Mucosa of rectum (tissue), 2 donors: Measurements from ENCODE around the gene DIRAS2.

ENCODE experiments used
- H3K27ac ChIP-seq, 2 donors: one replicate each; pipeline ENCODE4 v1.7.0; 2013; ENCODE audit warnings: inconsistent platforms in 2 of 2, low read depth in 2 of 2, low read length in 2 of 2
- H3K27me3 ChIP-seq, 2 donors: one replicate each; pipeline ENCODE4 v1.7.0; 2013; ENCODE audit warnings: low read length in 2 of 2; ENCODE audit not compliant: control insufficient read depth in 2 of 2, insufficient read depth in 2 of 2
- H3K36me3 ChIP-seq, 2 donors: one replicate each; pipeline ENCODE4 v1.7.0; 2013; ENCODE audit warnings: low read length in 2 of 2; ENCODE audit not compliant: control insufficient read depth in 2 of 2, insufficient read depth in 2 of 2
- H3K4me1 ChIP-seq, 2 donors: one replicate each; pipeline ENCODE4 v1.7.0; 2013; ENCODE audit warnings: low read length in 2 of 2, mild to moderate bottlenecking in 1 of 2; ENCODE audit not compliant: control insufficient read depth in 2 of 2, insufficient read depth in 2 of 2
- H3K4me3 ChIP-seq, 2 donors: one replicate each; pipeline ENCODE4 v1.7.0; 2013; ENCODE audit warnings: low read length in 2 of 2
- H3K9ac ChIP-seq, 2 donors: one replicate each; pipeline ENCODE4 v1.7.0; 2013; ENCODE audit warnings: low read length in 2 of 2, low read depth in 1 of 2, mild to moderate bottlenecking in 1 of 2
- H3K9me3 ChIP-seq, 2 donors: one replicate each; pipeline ENCODE4 v1.7.0; 2013; ENCODE audit warnings: low read length in 2 of 2; ENCODE audit not compliant: control insufficient read depth in 2 of 2
- donor health status: healthy.
- donor health status: Normal muscosa, but diverticular disease.

DIRAS2 gene

GRCh38 chr9:90647843-90648242 lies 5.2 kb upstream of the DIRAS2 start:
- peaks cover 0 to 2% of the 10 kb centered on the region in 2 donors for H3K4me1 ChIP-seq
- no peak overlapping the region for H3K4me3 ChIP-seq
- H3K27ac ChIP-seq = no peak overlapping the region
- no peak overlapping the region for H3K9ac ChIP-seq
- H3K27me3 ChIP-seq = peaks cover 9 to 14% of the 10 kb centered on the region in 2 donors
- peaks cover 0 to 3% of the 10 kb centered on the region in 2 donors for H3K9me3 ChIP-seq
- no peaks in the 10 kb centered on the region for H3K36me3 ChIP-seq

DNA sequence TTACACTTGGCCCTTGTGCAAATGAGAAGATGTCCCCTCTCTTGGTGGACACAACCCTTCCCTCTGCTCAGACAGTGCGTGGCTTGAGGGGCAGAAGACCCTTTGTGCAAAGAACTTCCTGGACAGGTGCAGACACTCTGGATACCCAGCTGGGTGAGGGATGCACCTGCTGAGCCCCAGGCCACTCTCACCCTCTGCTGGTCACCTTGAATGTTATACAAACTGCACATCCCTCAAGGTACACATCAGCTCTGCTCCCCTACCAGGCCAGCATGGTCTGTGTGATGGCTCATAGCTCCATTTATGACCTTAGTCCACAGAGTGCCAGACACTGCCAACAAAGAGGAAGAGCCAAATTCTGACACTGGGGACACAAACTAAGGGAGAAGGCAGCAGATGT lies 3.1 kb upstream of the DIRAS2 start:
- no peak overlapping the region for H3K4me3 ChIP-seq
- H3K27me3 ChIP-seq = peaks cover 24 to 27% of the 10 kb centered on the region in 2 donors
- H3K4me1 ChIP-seq = peaks cover 2 to 4% of the 10 kb centered on the region in 2 donors
- H3K36me3 ChIP-seq = no peaks in the 10 kb centered on the region
- H3K9ac ChIP-seq = no peak overlapping the region
- no peaks in the 10 kb centered on the region for H3K9me3 ChIP-seq
- H3K27ac ChIP-seq = no peak overlapping the region

GRCh38 chr9:90641884-90642487 lies 638 bp downstream of the DIRAS2 start:
- Histone ChIP-seq H3K9me3 (no peaks in the 10 kb centered on the region), H3K9ac (no peak overlapping the region), H3K27me3 (peaks cover 24 to 25% of the 10 kb centered on the region in 2 donors), H3K4me3 (peak overlapping the region in 1 of 2 donors; percentile 44), H3K27ac (no peak overlapping the region), H3K36me3 (no peaks in the 10 kb centered on the region), H3K4me1 (peaks cover 2 to 4% of the 10 kb centered on the region in 2 donors)

- no peak overlapping the region for H3K9ac ChIP-seq
- peaks cover 24 to 25% of the 10 kb centered on the region in 2 donors for H3K27me3 ChIP-seq
- no peaks in the 10 kb centered on the region for H3K9me3 ChIP-seq
- H3K4me3 ChIP-seq = no peak overlapping the region
- no peak overlapping the region for H3K27ac ChIP-seq
- H3K4me1 ChIP-seq = peaks cover 2 to 4% of the 10 kb centered on the region in 2 donors
- H3K36me3 ChIP-seq = no peaks in the 10 kb centered on the region
Observed at GRCh38 chr9:90641086-90641485, 1.5 kb downstream of the DIRAS2 start.

DNA sequence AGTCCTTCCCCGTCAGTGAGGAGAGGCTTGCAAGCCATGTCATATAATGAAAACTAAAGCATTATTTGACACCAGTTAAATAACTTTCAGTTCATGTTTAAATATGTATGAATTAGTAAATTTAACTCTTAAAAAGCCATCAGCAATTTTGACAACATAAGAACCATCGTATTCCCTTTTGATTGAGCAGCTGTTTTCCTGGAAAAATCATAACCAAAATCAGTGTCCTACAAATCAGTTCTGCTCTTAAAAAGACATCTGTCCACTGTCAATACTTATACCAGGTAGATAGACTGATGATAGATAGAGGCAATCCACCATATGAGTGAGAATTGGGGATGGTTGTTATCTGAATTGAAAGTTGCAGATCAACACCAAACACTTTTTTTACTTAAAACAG lies 2.3 kb downstream of the DIRAS2 start:
- Histone ChIP-seq H3K4me1 (peaks cover 2 to 4% of the 10 kb centered on the region in 2 donors), H3K4me3 (no peak overlapping the region), H3K36me3 (no peaks in the 10 kb centered on the region), H3K9ac (no peak overlapping the region), H3K27me3 (peaks cover 20 to 24% of the 10 kb centered on the region in 2 donors), H3K9me3 (no peaks in the 10 kb centered on the region), H3K27ac (no peak overlapping the region)

GRCh38 chr9:90637626-90638025 lies 5.0 kb downstream of the DIRAS2 start:
- Histone ChIP-seq H3K4me3 (no peak overlapping the region), H3K27me3 (peaks cover 11 to 16% of the 10 kb centered on the region in 2 donors), H3K9ac (no peak overlapping the region), H3K27ac (no peak overlapping the region), H3K9me3 (no peaks in the 10 kb centered on the region), H3K4me1 (peaks cover 0 to 2% of the 10 kb centered on the region in 2 donors), H3K36me3 (no peaks in the 10 kb centered on the region)

- no peaks in the 10 kb centered on the region for H3K4me1 ChIP-seq
- no peaks in the 10 kb centered on the region for H3K36me3 ChIP-seq
- peaks cover 0 to 2% of the 10 kb centered on the region in 2 donors for H3K27me3 ChIP-seq
- no peak overlapping the region for H3K27ac ChIP-seq
- no peaks in the 10 kb centered on the region for H3K9me3 ChIP-seq
- no peak overlapping the region for H3K4me3 ChIP-seq
- no peak overlapping the region for H3K9ac ChIP-seq
Observed at GRCh38 chr9:90632647-90633207, 9.9 kb downstream of the DIRAS2 start.

- Histone ChIP-seq H3K9ac (no peak overlapping the region), H3K4me1 (no peaks in the 10 kb centered on the region), H3K9me3 (no peaks in the 10 kb centered on the region), H3K4me3 (no peak overlapping the region), H3K36me3 (no peaks in the 10 kb centered on the region), H3K27me3 (peaks cover 0 to 2% of the 10 kb centered on the region in 2 donors), H3K27ac (no peak overlapping the region)
Observed at GRCh38 chr9:90631964-90632363, 10.7 kb downstream of the DIRAS2 start.

GRCh38 chr9:90629991-90630390 lies 12.6 kb downstream of the DIRAS2 start:
- Histone ChIP-seq H3K27me3 (peaks cover 0 to 2% of the 10 kb centered on the region in 2 donors), H3K9me3 (no peaks in the 10 kb centered on the region), H3K27ac (no peak overlapping the region), H3K9ac (no peak overlapping the region), H3K36me3 (no peaks in the 10 kb centered on the region), H3K4me1 (no peaks in the 10 kb centered on the region), H3K4me3 (no peak overlapping the region)

GRCh38 chr9:90629354-90629753 lies 13.3 kb downstream of the DIRAS2 start:
- no peak overlapping the region for H3K9ac ChIP-seq
- no peak overlapping the region for H3K4me3 ChIP-seq
- no peaks in the 10 kb centered on the region for H3K9me3 ChIP-seq
- no peaks in the 10 kb centered on the region for H3K4me1 ChIP-seq
- no peak overlapping the region for H3K27ac ChIP-seq
- H3K27me3 ChIP-seq = peaks cover 0 to 2% of the 10 kb centered on the region in 2 donors
- H3K36me3 ChIP-seq = no peaks in the 10 kb centered on the region
